ENCODE data around the gene OTOP2.

DNA sequence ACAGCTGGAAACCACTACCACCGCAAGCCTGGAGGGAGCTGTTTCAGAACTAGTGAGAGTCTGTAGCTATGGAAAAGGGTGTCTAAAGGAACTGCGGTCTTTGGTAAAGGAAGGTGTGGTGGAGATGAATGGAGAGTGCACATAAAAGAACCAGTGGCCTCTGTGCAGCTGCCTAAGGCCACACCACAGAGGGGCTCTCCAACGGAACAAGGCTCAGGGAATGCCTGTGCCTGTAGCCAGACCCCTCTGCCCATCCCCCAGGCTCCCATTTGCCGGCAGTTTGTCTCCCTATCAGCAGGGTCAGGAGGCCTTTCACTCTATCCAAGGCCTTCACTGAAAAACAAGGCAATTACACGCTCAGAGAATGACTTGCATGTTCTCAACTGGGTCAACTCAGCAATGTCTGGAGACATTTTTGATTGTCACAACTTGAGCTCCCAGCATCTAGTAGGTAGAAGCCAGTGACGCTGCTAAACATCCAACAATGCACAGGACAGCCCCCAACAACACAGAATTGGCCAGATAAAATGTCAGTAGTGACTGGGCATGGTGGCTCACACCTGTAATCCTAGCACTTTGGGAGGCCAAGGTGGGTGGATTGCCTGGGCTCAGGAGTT lies 48.0 kb upstream of the OTOP2 start:
- TF ChIP-seq, protein P1, sequence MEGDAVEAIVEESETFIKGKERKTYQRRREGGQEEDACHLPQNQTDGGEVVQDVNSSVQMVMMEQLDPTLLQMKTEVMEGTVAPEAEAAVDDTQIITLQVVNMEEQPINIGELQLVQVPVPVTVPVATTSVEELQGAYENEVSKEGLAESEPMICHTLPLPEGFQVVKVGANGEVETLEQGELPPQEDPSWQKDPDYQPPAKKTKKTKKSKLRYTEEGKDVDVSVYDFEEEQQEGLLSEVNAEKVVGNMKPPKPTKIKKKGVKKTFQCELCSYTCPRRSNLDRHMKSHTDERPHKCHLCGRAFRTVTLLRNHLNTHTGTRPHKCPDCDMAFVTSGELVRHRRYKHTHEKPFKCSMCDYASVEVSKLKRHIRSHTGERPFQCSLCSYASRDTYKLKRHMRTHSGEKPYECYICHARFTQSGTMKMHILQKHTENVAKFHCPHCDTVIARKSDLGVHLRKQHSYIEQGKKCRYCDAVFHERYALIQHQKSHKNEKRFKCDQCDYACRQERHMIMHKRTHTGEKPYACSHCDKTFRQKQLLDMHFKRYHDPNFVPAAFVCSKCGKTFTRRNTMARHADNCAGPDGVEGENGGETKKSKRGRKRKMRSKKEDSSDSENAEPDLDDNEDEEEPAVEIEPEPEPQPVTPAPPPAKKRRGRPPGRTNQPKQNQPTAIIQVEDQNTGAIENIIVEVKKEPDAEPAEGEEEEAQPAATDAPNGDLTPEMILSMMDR (conservative IDR thresholded peaks at IDR 0.05; ENCODE audit: low read length) = no peak
- no peak for TF ChIP-seq EZH2phosphoT487 (IDR thresholded peaks at IDR 0.05; ENCODE audit: borderline replicate concordance)

Measured in Loucy (cell line).